ENCODE measurements around the gene PRDX4. TPM values are rescaled to one million over a fixed set of nuclear protein-coding genes. Genes with fewer than 3 reads are reported as not detected.

Gene PRDX4
- 10 to 100 TPM; 27.6 to 47.6 (median 42.2) TPM for total RNA-seq

GRCh38 chrX:23667239-23668177, at the start of gene PRDX4:
PRDX4 (plus strand) TSS chrX:23667493; CDS start chrX:23667571, 78 bp downstream.
- H3K4me3 ChIP-seq = peak within 1 kb of the TSS; percentile 62
- peak; percentile 89 to 90 for DNase-seq (ENCODE audit: low spot score in 2 of 2)
- H3K4me1 ChIP-seq = peaks cover 14% of the 10 kb centered on the region
- TF ChIP-seq POLR2A (IDR thresholded peaks at IDR 0.05) = no peak
- no peaks in the 10 kb centered on the region for H3K36me3 ChIP-seq
- 23% methylated on average over 36 of the region's 73 CpGs for WGBS
- no peaks in the 10 kb centered on the region for H3K9me3 ChIP-seq
- H3K27ac ChIP-seq = peak within 1 kb of the TSS; percentile 84
- no peaks in the 10 kb centered on the region for H3K27me3 ChIP-seq

- H3K9me3 ChIP-seq = no peaks in the 10 kb centered on the region
- no peaks in the 10 kb centered on the region for H3K36me3 ChIP-seq
- TF ChIP-seq EP300 (IDR thresholded peaks at IDR 0.05) (no peak), POLR2AphosphoS5 (IDR thresholded peaks at IDR 0.05) (no peak), CTCF (IDR thresholded peaks at IDR 0.05) (no peak), POLR2A (IDR thresholded peaks at IDR 0.05) (no peak)
- H3K27ac ChIP-seq = no peak overlapping the region
- H3K4me1 ChIP-seq = no peaks in the 10 kb centered on the region
- no peaks in the 10 kb centered on the region for H3K27me3 ChIP-seq
- no peak for DNase-seq (ENCODE audit: low spot score in 2 of 2)
- H3K4me3 ChIP-seq = no peak overlapping the region
- WGBS = 80% methylated on average over 5 of the region's 5 CpGs
These were observed 45.5 kb upstream of the PRDX4 start for GRCh38 chrX:23621621-23622265.

GRCh38 chrX:23623797-23624196, 43.5 kb upstream of the PRDX4 start:
- DNase-seq (ENCODE audit: low spot score in 2 of 2) = no peak
- no peaks in the 10 kb centered on the region for H3K4me1 ChIP-seq
- H3K27ac ChIP-seq = no peak overlapping the region
- no peaks in the 10 kb centered on the region for H3K36me3 ChIP-seq
- H3K4me3 ChIP-seq = no peak overlapping the region
- H3K27me3 ChIP-seq = no peaks in the 10 kb centered on the region
- 74% methylated on average over 4 of the region's 4 CpGs for WGBS
- no peaks in the 10 kb centered on the region for H3K9me3 ChIP-seq
- no peak for TF ChIP-seq POLR2AphosphoS5 (IDR thresholded peaks at IDR 0.05)
- no peak for TF ChIP-seq EP300 (IDR thresholded peaks at IDR 0.05)
- TF ChIP-seq POLR2A (IDR thresholded peaks at IDR 0.05) = no peak

- no peak overlapping the region for H3K27ac ChIP-seq
- WGBS = 33% methylated on average over 1 of the region's 1 CpG
- no peaks in the 10 kb centered on the region for H3K36me3 ChIP-seq
- no peak overlapping the region for H3K4me3 ChIP-seq
- no peaks in the 10 kb centered on the region for H3K9me3 ChIP-seq
- no peak for TF ChIP-seq EP300 (IDR thresholded peaks at IDR 0.05)
- no peak for TF ChIP-seq CTCF (IDR thresholded peaks at IDR 0.05)
- TF ChIP-seq POLR2AphosphoS5 (IDR thresholded peaks at IDR 0.05) = no peak
- no peak for TF ChIP-seq POLR2A (IDR thresholded peaks at IDR 0.05)
- H3K4me1 ChIP-seq = no peaks in the 10 kb centered on the region
- no peaks in the 10 kb centered on the region for H3K27me3 ChIP-seq
- no peak for DNase-seq (ENCODE audit: low spot score in 2 of 2)
These were observed 40.6 kb upstream of the PRDX4 start for GRCh38 chrX:23626651-23627050.

GRCh38 chrX:23628131-23628530, 39.2 kb upstream of the PRDX4 start:
- 27% methylated on average over 3 of the region's 3 CpGs for WGBS
- Histone ChIP-seq H3K27ac (no peak overlapping the region), H3K9me3 (no peaks in the 10 kb centered on the region)

More at GRCh38 chrX:23628131-23628530, 39.2 kb upstream of the PRDX4 start:
- no peak for DNase-seq (ENCODE audit: low spot score in 2 of 2)
- no peaks in the 10 kb centered on the region for H3K36me3 ChIP-seq
- H3K4me1 ChIP-seq = no peaks in the 10 kb centered on the region
- H3K4me3 ChIP-seq = no peak overlapping the region
- no peaks in the 10 kb centered on the region for H3K27me3 ChIP-seq
- TF ChIP-seq CTCF (IDR thresholded peaks at IDR 0.05) (no peak), EP300 (IDR thresholded peaks at IDR 0.05) (no peak), POLR2A (IDR thresholded peaks at IDR 0.05) (no peak), POLR2AphosphoS5 (IDR thresholded peaks at IDR 0.05) (no peak)

Measured in suprapubic skin (tissue), 4 donors.